ENCODE results near the gene PLEKHG4B.

DNA sequence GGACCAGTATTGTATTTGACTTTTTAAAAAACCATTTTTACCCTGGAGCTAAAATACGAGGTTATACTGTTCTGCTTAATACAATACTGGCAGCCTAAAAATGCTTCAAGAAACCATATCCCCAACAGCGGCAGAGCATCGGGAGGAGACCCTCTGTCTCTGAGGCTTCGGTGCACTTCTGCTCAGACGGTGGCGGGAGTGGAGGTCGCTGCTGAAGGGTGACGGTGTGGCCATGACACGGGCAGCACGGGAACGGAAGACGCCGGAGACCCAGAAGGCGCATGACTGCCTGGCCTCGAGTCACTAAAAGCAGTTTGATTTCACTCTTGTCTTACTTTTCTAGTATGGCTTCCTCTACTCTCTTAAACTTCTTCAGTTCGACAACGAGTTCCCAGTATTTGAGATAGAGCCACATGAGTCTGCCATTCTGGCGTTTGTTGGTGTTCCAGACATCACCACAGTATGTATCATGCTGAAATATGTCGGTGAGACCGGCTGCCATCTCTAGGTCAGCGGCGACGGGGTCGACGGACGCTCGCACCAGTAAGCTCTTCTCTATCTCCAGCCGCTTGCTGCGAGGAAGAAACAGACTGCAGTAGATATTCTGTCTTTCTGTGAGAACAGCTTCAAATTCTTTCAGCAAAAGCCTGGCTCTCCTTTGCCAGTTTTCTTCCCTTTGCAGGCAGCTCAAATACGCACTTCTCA is 113.2 kb downstream of the PLEKHG4B start:
- TF ChIP-seq CTCF (optimal IDR thresholded peaks at IDR 0.05 in 1 of 3, IDR thresholded peaks at IDR 0.05 in 1 of 3, conservative IDR thresholded peaks at IDR 0.05 in 1 of 3; ENCODE audit: extremely low read depth in 1 of 3, insufficient read depth in 2 of 3, low read length in 3 of 3) (no peak), EZH2 (IDR thresholded peaks at IDR 0.05; ENCODE audit: low read length) (no peak)

Data from keratinocyte (primary cell).